GM18858 (cell line): ENCODE measurements around the gene REEP3.
A peak's percentile ranks its signal among the peaks of the same experiment; 100 is the strongest.
"Not testable (repeated sequence)": the region's sequence is repeated elsewhere in the genome, so short reads cannot be mapped to it uniquely, and the experiment has no call there.

Source experiments
- ATAC-seq: cut with Tn5 transposase; IDR thresholded peaks from one replicate; pipeline ENCODE4 v1.9.1; 2021; ENCODE audit not compliant: unreplicated experiment

Gene REEP3

GRCh38 chr10:63661347-63661746, 140.1 kb downstream of the REEP3 start:
- ATAC-seq: no peak

DNA sequence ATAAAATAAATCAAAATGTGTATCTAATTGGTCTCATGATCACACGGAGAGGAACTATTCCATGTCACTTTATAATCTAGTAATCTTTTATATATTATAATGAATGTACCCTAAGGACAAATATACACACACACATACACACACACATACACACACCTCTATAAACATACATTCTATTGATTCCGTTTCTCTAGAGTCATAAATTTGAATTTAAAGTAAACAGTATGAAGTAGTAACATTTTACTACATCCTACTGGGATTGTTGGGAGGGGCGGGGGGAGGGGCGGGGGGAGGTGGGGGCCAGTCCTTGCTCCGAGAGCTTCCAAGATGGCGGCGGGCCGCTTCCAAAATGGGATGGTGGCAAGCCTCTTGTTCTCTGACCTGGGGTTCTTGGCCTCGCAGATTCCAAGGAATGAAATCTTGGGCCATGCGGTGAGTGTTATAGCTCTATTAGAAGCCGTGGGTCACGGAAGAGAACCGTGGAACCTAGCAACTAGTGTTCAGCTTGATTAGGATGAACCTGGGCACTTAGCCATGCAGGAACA, 143.2 kb downstream of the REEP3 start:
- ATAC-seq: no peak

- not testable (repeated sequence) for ATAC-seq
Measured at GRCh38 chr10:63665006-63665580, 143.9 kb downstream of the REEP3 start.

DNA sequence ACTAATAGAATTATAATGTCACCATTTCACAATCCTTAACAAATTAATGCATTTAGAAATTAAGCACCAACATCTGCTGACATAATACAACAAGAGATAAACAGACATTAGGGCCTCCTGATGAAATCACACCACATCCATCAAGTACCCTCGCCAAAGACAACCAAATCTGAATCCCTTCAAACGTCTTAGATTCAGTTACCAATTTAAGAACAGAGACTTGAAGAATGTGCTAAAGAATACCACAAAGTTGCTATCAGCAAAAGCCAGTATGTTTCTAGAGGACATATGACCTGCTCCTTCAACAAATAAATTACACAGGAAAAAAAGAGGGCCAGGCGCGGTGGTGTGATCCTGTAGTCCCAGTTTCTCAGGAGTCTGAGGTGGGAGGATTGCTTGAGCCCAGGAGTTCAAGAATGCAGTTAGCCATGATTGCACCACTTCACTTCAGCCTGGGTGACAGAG, 144.5 kb downstream of the REEP3 start:
- no peak for ATAC-seq

DNA sequence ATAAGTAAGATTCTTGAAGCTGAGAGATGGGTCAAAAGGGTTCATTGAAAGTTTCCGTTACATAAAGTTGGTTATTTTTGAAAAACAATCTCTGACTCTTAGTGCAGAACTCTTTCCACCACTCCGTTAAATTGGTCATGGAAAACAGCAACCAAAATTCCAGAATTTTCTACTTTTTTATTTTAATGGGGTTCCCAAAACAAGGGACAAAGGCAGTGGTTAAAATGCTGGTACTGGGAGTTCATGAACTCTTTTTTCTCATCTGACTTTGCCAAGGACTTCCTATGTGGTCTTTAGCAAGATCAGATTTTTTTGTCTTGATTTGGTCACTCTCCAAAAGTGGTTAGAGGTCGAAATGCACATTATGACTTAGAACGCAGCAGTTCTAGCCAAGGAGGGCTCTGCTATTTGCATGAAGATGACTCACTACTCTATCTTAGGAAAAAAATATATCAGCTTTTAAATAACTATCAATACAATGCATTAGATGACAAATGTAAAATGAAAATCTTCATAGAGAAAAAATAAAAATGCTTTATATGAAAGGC, 145.7 kb downstream of the REEP3 start:
- ATAC-seq: peak; percentile 80

DNA sequence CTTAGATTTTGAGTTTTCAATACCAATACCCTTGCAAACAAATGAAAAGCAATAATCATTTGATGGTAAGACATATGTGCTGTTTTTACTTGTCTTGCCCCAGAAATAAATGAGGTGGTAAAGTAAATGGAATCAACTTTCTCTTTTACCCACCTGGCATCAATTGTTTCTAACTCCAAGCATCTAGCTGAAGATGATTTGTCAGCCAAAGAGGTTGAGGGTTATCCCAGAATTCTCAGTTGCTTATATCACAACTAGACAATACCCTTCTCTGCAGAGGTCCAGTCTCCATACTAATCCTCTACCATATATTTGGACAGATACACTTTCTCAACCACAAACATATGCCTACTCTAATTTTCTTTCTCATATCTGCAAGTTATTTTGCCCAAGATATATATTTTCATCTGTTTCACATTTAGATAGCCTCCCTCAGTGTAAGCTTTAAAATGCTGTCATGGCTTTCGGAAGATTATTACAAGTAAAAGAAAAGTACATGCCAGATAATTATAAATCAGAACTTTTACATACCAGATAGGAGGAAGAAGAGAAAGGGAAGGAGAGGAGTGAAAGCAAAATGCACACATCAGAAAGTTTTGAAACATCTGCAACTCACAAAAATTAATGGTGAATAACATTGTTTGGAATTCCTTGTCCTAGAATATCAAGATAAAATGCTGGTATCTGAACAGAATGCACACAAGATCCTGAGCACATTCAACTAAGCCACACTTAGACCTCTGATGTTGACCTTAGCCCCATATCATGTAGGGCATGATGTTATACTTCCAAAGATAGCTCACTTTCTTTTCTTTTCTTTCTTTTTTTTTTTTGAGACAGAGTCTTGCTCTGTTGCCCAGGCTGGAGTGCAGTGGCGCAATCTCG, 146.6 kb downstream of the REEP3 start:
- no peak for ATAC-seq

DNA sequence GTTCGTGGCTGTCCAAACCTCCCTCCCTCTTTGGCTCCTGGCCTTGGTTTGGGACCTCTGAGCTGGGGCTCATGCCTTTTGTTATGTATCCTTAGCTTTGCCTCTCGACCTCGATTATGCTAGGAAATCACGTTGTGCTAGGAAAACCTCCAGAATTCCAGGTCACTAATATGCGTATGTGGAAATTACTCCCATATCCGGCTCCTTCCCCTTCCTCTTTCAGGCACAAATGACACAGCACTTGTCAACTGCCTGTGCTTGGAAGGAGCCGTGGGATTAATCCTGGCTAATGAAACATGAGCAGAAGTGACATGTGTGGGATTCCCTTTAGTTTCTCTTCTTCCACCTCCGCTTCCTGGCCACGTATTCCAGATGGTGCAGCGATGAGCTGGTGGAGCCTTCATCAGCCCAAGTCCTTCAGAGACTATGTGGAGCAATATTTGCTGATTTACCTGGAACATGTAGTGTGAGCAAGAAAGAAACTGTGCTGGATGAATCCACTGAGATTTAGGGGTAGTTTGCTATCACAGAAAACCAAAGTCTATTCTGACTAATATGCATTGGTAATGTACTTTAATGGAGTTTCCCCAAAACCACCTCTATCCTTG, 149.2 kb downstream of the REEP3 start:
- peak; percentile 44 for ATAC-seq

DNA sequence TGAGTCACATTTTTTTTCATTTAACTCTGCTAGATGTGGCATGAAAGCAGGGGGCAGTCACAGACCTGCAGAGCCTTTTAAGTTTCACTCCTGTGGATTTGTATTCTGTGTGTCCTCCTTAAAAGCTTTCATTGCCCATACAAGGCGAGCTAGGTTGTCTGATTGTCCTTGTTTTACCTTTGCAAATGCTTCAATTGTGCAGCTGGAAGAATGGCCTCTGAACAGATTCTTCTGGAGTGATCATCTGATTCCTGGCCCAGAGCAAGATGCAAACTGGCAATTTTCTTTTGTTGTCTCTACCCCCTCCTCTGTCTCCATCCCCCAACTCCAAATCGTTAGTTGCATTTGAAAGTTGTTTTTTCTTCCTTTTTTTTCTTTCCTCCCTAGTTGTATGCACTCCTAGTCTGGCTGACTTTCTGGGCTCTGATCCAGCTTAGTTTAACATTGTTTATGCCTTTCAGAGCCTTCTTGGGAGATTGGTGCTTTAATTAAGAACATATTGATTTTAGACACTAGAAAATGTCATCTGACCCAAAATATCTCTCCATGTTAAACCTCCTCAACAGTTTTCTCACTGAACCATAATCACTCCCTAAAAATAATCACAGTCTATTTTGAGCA, 150.2 kb downstream of the REEP3 start:
- ATAC-seq: no peak

GRCh38 chr10:63672491-63672890, 151.3 kb downstream of the REEP3 start:
- ATAC-seq: no peak

DNA sequence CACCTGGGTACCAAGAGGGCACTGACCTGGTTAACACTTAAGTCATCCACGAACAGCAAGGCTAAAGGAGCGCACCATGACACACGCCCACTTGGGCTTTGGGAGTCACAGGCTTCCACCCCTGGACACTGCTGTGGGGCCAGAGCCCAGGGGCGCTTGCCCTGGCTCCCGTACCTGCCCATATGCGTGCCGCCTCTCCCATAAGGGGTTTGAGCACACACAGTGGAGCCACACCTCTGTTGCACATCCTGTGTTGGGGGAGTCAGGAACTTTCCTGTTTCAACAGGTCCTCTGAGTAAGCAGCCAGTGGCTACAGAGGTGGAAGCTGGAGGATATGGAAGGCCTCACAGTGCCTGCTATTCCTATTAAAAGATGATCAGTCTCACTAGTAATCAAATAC, 152.0 kb downstream of the REEP3 start:
- no peak for ATAC-seq

DNA sequence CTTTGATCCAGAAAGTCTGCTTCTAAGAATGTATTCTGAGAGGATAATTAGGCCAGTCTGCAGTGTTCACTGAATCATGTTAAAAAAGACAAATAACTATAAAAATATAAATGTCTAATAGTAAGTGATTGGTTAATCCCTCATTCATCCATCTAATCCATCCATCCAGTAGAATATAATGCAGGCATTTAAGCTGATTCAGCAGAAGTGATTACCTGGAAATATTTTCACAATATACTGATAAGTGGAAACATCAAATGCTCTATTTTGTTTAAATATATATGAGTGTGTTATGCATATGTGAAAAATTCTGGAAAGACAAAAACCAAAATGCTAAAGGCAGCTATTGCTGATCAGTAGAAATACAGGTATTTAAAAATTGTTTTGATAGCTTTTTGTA, 152.6 kb downstream of the REEP3 start:
- ATAC-seq: no peak
